Measurements from ENCODE around the gene CDH26.

Gene CDH26

DNA sequence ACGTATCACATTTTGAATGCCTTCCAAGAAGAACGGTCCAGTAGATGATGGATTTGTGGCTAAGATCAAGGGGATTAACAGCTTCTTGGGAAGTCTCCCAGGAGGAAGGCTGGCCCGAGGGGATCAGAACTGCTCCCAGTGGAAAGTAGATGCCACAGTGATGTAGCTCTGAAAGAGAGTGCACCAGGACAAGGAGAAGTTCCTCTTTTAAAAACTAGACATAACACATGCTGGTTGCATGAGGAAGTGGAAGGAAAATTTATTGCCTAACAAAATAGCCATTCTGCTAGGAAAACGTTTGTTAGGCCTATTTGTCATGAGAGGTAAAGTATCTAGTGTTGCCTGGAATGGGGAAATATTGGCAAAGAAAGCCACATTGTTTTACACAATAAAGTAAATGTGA is 87.8 kb downstream of the CDH26 start:
- TF ChIP-seq NFIC (IDR thresholded peaks at IDR 0.05), result no peak
- no peak for TF ChIP-seq REST (IDR thresholded peaks at IDR 0.05; ENCODE audit: low read depth)
- no peak for TF ChIP-seq EGR1 (IDR thresholded peaks at IDR 0.05)
- TF ChIP-seq ZBTB7A (IDR thresholded peaks at IDR 0.05; ENCODE audit: low read depth), result no peak
- TF ChIP-seq, protein P1, sequence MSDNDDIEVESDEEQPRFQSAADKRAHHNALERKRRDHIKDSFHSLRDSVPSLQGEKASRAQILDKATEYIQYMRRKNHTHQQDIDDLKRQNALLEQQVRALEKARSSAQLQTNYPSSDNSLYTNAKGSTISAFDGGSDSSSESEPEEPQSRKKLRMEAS (IDR thresholded peaks at IDR 0.05), result no peak

GRCh38 chr20:60046436-60046835 is 88.2 kb downstream of the CDH26 start:
- TF ChIP-seq EP300 (IDR thresholded peaks at IDR 0.05; ENCODE audit: borderline replicate concordance), result no peak
- TF ChIP-seq EGR1 (IDR thresholded peaks at IDR 0.05), result no peak
- TF ChIP-seq TAF1 (IDR thresholded peaks at IDR 0.05; ENCODE audit: low read depth), result no peak
- no peak for TF ChIP-seq YY1 (IDR thresholded peaks at IDR 0.05; ENCODE audit: low read depth)

DNA sequence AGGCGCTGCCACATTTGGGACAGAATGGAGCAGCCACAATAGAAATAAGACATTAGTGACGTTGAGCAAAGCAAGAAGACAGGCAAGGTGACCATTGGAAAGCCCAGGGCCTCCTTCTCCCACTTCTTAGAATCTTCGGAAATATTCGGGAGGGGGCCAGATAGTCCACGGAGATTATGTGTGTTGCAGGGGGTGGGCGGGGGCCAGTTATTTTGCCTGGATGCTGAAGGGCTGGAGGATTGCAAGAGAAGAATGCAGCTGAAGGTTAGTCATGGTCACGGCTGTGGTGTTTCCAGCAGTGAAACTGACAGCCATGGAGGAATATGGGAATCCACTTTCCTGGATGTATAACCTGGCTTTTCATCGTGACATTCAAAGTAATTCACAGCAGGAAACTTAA is 88.6 kb downstream of the CDH26 start:
- TF ChIP-seq FOXM1 (IDR thresholded peaks at IDR 0.05; ENCODE audit: borderline replicate concordance, low read depth), result no peak
- no peak for TF ChIP-seq REST (IDR thresholded peaks at IDR 0.05; ENCODE audit: low read depth)
- TF ChIP-seq YY1 (IDR thresholded peaks at IDR 0.05; ENCODE audit: low read depth), result no peak
- no peak for TF ChIP-seq EGR1 (IDR thresholded peaks at IDR 0.05)
- TF ChIP-seq, protein P1 (IDR thresholded peaks at IDR 0.05), result no peak
- TF ChIP-seq CEBPB (IDR thresholded peaks at IDR 0.05), result no peak

- TF ChIP-seq TEAD4 (IDR thresholded peaks at IDR 0.05), result no peak
- TF ChIP-seq, protein P1 (IDR thresholded peaks at IDR 0.05), result no peak
- TF ChIP-seq, protein P2, sequence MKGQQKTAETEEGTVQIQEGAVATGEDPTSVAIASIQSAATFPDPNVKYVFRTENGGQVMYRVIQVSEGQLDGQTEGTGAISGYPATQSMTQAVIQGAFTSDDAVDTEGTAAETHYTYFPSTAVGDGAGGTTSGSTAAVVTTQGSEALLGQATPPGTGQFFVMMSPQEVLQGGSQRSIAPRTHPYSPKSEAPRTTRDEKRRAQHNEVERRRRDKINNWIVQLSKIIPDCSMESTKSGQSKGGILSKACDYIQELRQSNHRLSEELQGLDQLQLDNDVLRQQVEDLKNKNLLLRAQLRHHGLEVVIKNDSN (IDR thresholded peaks at IDR 0.05), result peak; percentile 66
- no peak for TF ChIP-seq YY1 (IDR thresholded peaks at IDR 0.05; ENCODE audit: low read depth)
- no peak for TF ChIP-seq ZBTB7A (IDR thresholded peaks at IDR 0.05; ENCODE audit: low read depth)
- no peak for TF ChIP-seq EP300 (IDR thresholded peaks at IDR 0.05; ENCODE audit: borderline replicate concordance)
- TF ChIP-seq REST (IDR thresholded peaks at IDR 0.05; ENCODE audit: low read depth), result no peak
These were observed 90.7 kb downstream of the CDH26 start for GRCh38 chr20:60048634-60049521.

- no peak for TF ChIP-seq CREB1 (IDR thresholded peaks at IDR 0.05; ENCODE audit: low read depth)
- TF ChIP-seq FOXM1 (IDR thresholded peaks at IDR 0.05; ENCODE audit: borderline replicate concordance, low read depth), result no peak
- TF ChIP-seq YY1 (IDR thresholded peaks at IDR 0.05; ENCODE audit: low read depth), result no peak
- TF ChIP-seq TEAD4 (IDR thresholded peaks at IDR 0.05), result no peak
- TF ChIP-seq, protein P1 (IDR thresholded peaks at IDR 0.05), result no peak
- no peak for TF ChIP-seq REST (IDR thresholded peaks at IDR 0.05; ENCODE audit: low read depth)
- no peak for TF ChIP-seq EP300 (IDR thresholded peaks at IDR 0.05; ENCODE audit: borderline replicate concordance)
- no peak for TF ChIP-seq EGR1 (IDR thresholded peaks at IDR 0.05)
- TF ChIP-seq TCF12 (IDR thresholded peaks at IDR 0.05; ENCODE audit: low read depth), result no peak
- no peak for TF ChIP-seq TAF1 (IDR thresholded peaks at IDR 0.05; ENCODE audit: low read depth)
- TF ChIP-seq RAD21 (IDR thresholded peaks at IDR 0.05; ENCODE audit: low read depth), result no peak
- TF ChIP-seq ZBTB7A (IDR thresholded peaks at IDR 0.05; ENCODE audit: low read depth), result no peak
- no peak for TF ChIP-seq NFIC (IDR thresholded peaks at IDR 0.05)
- TF ChIP-seq CEBPB (IDR thresholded peaks at IDR 0.05), result no peak
- TF ChIP-seq, protein P2 (IDR thresholded peaks at IDR 0.05), result no peak
These were observed 91.4 kb downstream of the CDH26 start for GRCh38 chr20:60049601-60050000.

Data from Ishikawa (cell line).